Thyroid gland (tissue), 4 donors: ENCODE results near the gene KAT2A.

ENCODE experiments used
- POLR2A ChIP-seq, 2 donors: fragments of 450-650 bp; IDR thresholded peaks; one replicate each; pipeline ENCODE4 v1.6.1; 2017; ENCODE audit warnings: antibody characterized with exemption in 2 of 2, mild to moderate bottlenecking in 2 of 2, moderate library complexity in 1 of 2
- TF ChIP-seq, protein P1 (sequence below), 6 experiments: fragments of 200-600 bp in 3 of 6; fragments of 450-650 bp in 3 of 6; sonication (generic) in 3 of 6; IDR thresholded peaks; one replicate each; pipeline ENCODE4 v1.5.1; 2016 to 2019; ENCODE audit warnings: antibody characterized with exemption in 6 of 6, mild to moderate bottlenecking in 2 of 6, inconsistent platforms in 1 of 6, moderate library complexity in 1 of 6

DNA sequence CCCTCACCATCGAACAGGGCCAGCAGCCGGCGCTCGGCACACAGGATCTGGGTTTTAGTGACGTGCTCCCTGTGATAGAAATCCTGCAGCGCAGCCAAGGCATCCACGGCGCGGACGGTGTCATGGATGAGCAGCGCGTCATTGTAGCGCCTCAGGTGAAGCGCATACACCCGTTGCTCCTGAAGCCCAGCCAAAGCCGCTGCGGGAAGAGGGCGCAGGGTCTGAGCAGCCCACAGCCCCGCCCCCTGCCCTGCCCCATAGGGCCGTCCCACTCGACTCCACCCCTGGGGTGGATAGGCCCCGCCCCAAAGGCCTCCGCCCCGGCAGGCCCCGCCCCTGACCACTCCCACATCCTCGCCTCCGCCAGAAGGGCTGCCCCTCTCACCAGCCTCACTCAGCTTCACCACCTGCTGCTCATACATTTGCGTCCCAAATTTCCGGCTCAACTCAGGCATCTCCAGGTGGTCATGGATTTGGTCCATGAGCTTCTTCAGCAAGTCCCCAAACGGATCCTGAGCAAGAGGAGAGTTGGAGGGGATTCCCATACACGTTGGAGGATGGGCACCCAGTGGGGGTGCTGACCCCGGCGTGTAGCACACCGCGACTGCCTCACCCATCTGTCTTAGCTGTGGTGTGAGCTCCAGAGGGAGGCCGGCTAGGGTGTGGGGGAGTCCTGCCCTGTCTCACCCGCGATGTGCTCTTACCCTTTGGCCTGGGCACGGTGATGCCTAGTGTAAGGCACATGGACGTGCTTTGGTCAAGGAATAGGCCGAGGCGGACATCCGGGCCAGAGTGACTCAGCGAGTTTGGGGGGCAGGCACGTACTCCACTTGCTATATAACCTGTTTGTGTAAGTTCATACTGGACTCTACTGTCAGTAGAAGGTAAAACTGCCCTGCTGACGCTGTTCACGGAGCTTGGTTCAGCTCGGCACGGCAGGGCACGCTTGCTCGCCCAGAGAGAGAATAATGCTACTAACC lies 13.3 kb downstream of the KAT2A start:
- TF ChIP-seq, protein P1, sequence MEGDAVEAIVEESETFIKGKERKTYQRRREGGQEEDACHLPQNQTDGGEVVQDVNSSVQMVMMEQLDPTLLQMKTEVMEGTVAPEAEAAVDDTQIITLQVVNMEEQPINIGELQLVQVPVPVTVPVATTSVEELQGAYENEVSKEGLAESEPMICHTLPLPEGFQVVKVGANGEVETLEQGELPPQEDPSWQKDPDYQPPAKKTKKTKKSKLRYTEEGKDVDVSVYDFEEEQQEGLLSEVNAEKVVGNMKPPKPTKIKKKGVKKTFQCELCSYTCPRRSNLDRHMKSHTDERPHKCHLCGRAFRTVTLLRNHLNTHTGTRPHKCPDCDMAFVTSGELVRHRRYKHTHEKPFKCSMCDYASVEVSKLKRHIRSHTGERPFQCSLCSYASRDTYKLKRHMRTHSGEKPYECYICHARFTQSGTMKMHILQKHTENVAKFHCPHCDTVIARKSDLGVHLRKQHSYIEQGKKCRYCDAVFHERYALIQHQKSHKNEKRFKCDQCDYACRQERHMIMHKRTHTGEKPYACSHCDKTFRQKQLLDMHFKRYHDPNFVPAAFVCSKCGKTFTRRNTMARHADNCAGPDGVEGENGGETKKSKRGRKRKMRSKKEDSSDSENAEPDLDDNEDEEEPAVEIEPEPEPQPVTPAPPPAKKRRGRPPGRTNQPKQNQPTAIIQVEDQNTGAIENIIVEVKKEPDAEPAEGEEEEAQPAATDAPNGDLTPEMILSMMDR (IDR thresholded peaks at IDR 0.05), result no peak
- TF ChIP-seq POLR2A (IDR thresholded peaks at IDR 0.05), result no peak
